ENCODE results near the gene SHC2. TPM values are rescaled to one million over a fixed set of nuclear protein-coding genes. Genes with fewer than 3 reads are reported as not detected.

Gene SHC2
- total and polyA plus RNA-seq, 2 of the 8 experiments (the other 6 are each of a cell fraction or from before 2014, with no cell fraction given): 4.4 to 7.3 TPM

DNA sequence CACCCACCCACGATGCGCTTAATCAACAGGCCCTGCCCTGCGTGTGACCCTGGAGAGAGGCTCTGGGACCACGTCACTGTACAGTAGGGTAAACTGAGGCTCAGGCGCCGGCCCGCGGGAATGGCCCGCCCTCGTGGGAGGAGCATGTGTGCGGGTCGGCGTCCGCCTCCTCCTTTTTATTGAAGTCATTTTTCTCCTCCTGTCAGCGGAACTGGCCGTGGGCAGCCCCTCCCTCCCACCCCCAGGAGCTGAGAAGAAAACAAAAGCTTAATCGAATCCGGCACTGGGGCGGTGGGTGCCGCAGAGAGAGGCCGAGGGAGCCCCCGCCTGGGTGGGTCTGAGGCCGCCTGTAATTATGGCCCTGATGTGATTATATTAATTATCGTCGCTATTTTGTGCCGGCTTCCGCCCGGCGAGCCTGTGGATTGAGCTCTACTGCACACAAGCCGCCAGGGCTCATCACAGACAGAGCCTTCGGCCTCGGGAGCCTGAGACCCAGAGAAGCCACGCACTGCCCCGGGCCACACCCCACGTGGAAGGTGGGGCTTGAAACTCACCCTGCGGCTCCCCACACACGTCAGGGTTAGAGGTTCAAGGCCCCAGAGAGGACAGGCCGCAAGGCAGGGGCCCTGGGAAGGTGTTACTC lies 58.8 kb downstream of the SHC2 start:
- Histone ChIP-seq H2AK5ac (ENCODE audit: low read depth, low read length) (no peak overlapping the region), H3K4me3 (ENCODE audit: extremely low read depth in 1 of 4, insufficient read depth in 2 of 4, low read depth in 3 of 4, low read length in 4 of 4) (no peak overlapping the region), H2BK120ac (replicated peaks; ENCODE audit: low read depth, low read length) (no peak overlapping the region), H3K14ac (ENCODE audit: insufficient read length) (no peak overlapping the region), H4K5ac (ENCODE audit: insufficient read length, low read depth, low read length) (no peak overlapping the region), H3K36me3 (ENCODE audit: control insufficient read depth in 2 of 4, insufficient read depth in 4 of 4, low read length in 3 of 4) (no peaks in the 10 kb centered on the region), H3K9me3 (ENCODE audit: insufficient read depth in 2 of 2, low read depth in 1 of 2, low read length in 1 of 2) (peaks cover 0 to 5% of the 10 kb centered on the region in 2 experiments; a peak in 2 of 4 replicates), H2AFZ (ENCODE audit: low read length) (no peak overlapping the region), H4K20me1 (replicated peaks in 1 of 2; ENCODE audit: control insufficient read depth in 1 of 2, insufficient read depth in 2 of 2, low read length in 2 of 2) (peaks cover 0 to 5% of the 10 kb centered on the region in 2 experiments), H3K23ac (ENCODE audit: insufficient read length) (no peak overlapping the region), H3K9ac (replicated peaks in 1 of 4; ENCODE audit: extremely low read depth in 1 of 4, low read depth in 3 of 4, low read length in 3 of 4) (no peak overlapping the region), H3K18ac (ENCODE audit: extremely low read depth, low read length) (no peak overlapping the region; the same call in 1 of the 2 replicates), H3K4ac (replicated peaks; ENCODE audit: insufficient read length, low read depth, low read length) (no peak overlapping the region), H3K23me2 (ENCODE audit: low read depth, low read length) (no peaks in the 10 kb centered on the region), H3K27ac (ENCODE audit: low read depth, low read length) (no peak overlapping the region), H3K79me2 (ENCODE audit: control insufficient read depth in 1 of 2, insufficient read depth in 2 of 2, low read length in 2 of 2) (no peaks in the 10 kb centered on the region), H4K8ac (ENCODE audit: extremely low read depth, insufficient read depth, low read length) (no peak overlapping the region; the same call in 1 of the 2 replicates), H3K4me1 (replicated peaks in 1 of 4; ENCODE audit: control insufficient read depth in 3 of 4, insufficient read depth in 4 of 4, low read length in 3 of 4) (peaks cover 0 to 2% (median 0%) of the 10 kb centered on the region in 4 experiments; a peak in 1 of 7 replicates), H2BK12ac (ENCODE audit: low read depth, low read length) (no peak overlapping the region), H2BK5ac (ENCODE audit: low read depth, low read length) (no peak overlapping the region), H3K79me1 (ENCODE audit: low read depth, low read length) (0 out of 2 replicates have a peak, but pooled peaks cover 2% of the 10 kb centered on the region), H3K4me2 (ENCODE audit: insufficient read depth in 1 of 2, low read depth in 2 of 2, low read length in 2 of 2) (no peak overlapping the region), H3K27me3 (replicated peaks in 1 of 4; ENCODE audit: control insufficient read depth in 3 of 4, extremely low read depth in 1 of 4, insufficient read depth in 3 of 4, low read length in 3 of 4) (no peaks in the 10 kb centered on the region; a peak in 2 of 7 replicates), H3K56ac (replicated peaks; ENCODE audit: insufficient read length, low read depth, low read length) (no peak overlapping the region), H2BK15ac (ENCODE audit: low read length) (no peak overlapping the region), H2BK20ac (ENCODE audit: low read length) (no peak overlapping the region), H4K91ac (replicated peaks; ENCODE audit: insufficient read length, low read length) (no peak overlapping the region)
- WGBS, 2 experiments (ENCODE audit: extremely low coverage in 1 of 2, insufficient coverage in 1 of 2, insufficient read length in 1 of 2, insufficient replicate concordance in 2 of 2, low coverage in 1 of 2, low lambda C conversion rate in 2 of 2, missing lambda C conversion rate in 1 of 2): 85% methylated on average over 24 of the region's 38 CpGs; no CpG with 5 or more reads in 1 of the 2 experiments
- ChIA-PET CTCF (ENCODE audit: partially characterized antibody) (interaction anchor here (1.3 to 1.6 kb wide), 2 partner anchors 10 to 109 kb away, joined by 3 read pairs; no protein-coding TSS in a partner anchor), POLR2A (ENCODE audit: partially characterized antibody) (interaction anchor here (1.4 to 1.8 kb wide), 2 partner anchors 8 to 60 kb away, joined by 3 to 5 read pairs; no protein-coding TSS in a partner anchor)
- FAIRE-seq: no peak
- peak in 1 of 2 experiments; percentile 46 for DNase-seq (ENCODE audit: low read depth in 1 of 2, low spot score in 2 of 2)
- TF ChIP-seq, protein P1, sequence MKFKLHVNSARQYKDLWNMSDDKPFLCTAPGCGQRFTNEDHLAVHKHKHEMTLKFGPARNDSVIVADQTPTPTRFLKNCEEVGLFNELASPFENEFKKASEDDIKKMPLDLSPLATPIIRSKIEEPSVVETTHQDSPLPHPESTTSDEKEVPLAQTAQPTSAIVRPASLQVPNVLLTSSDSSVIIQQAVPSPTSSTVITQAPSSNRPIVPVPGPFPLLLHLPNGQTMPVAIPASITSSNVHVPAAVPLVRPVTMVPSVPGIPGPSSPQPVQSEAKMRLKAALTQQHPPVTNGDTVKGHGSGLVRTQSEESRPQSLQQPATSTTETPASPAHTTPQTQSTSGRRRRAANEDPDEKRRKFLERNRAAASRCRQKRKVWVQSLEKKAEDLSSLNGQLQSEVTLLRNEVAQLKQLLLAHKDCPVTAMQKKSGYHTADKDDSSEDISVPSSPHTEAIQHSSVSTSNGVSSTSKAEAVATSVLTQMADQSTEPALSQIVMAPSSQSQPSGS (IDR thresholded peaks at IDR 0.05; ENCODE audit: low read length): no peak

All from H1 (cell line).